Measurements from ENCODE around the gene DOK6.
"Not testable (repeated sequence)": the region's sequence is repeated elsewhere in the genome, so short reads cannot be mapped to it uniquely, and the experiment has no call there.

Gene DOK6

DNA sequence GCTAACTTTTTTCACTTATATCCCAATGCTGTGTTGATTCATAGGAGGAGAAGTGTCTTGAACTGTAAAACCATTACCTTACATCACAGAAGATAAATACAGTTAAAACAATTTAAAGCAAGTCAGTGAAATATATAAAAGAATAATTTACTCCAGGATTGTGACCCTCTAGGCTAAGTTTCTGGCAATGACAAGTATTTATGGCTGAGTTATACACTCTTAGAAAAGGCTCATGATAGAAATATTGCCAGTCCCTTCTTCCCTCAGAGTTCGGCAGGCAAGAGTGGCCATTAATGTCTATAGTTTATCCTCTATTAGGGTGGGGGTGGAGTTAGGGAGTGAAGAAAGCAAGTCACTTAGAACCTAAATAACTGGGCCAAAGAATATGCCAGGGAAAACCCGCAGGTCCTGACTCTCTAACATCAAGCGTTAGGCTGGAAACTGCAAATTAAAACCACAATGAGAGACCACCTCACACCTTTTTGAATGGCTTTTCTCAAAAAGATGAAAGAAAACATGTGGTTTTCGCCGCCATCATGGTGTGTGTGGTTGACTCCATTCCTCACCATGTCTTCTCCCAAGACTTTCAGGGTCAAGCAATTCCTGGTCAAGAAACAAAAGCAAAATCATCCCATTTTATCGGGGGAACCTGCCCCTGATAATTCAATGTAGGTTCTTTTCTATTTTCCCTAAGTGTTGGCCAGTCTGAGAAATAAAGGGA is 477.7 kb downstream of the DOK6 start:
- no peak for DNase-seq

DNA sequence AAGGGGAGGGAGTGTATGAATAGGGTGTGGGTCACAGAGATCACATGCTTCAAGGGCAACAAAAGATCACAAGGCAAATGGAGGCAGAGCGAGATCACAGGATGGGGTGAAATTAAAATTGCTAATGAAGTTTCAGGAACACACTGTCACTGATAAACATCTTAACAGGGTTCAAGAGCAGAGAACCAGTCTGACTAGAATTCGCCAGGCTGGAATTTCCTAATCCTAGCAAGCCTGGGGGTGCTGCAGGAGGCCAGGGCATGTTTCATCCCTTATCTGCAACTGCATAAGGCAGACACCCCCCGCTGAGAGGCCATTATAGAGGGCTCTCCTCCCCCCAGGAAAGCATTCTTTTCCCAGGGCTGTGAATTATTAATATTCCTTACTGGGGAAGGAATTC is 478.4 kb downstream of the DOK6 start:
- not testable (repeated sequence) for DNase-seq

DNA sequence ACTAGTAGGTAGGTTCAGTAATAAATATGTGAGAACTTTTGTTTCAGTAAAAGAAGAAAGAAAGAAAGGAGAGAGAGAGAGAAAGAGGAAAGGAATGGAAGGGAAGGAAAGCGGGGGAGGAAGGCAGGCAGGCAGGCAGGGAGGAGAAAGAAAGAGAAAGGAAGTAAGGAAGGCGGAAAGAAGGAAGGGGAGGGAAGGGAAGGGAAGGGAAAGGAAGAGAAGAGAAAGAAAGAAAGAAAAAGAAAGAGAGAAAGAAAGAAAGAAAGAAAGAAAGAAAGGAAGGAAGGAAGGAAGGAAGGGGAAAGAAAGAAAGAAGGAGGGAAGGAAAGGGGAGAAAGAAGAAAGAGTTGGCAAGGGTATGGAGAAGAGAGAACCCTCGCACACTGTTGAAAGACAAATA is 479.4 kb downstream of the DOK6 start:
- no peak for DNase-seq

DNA sequence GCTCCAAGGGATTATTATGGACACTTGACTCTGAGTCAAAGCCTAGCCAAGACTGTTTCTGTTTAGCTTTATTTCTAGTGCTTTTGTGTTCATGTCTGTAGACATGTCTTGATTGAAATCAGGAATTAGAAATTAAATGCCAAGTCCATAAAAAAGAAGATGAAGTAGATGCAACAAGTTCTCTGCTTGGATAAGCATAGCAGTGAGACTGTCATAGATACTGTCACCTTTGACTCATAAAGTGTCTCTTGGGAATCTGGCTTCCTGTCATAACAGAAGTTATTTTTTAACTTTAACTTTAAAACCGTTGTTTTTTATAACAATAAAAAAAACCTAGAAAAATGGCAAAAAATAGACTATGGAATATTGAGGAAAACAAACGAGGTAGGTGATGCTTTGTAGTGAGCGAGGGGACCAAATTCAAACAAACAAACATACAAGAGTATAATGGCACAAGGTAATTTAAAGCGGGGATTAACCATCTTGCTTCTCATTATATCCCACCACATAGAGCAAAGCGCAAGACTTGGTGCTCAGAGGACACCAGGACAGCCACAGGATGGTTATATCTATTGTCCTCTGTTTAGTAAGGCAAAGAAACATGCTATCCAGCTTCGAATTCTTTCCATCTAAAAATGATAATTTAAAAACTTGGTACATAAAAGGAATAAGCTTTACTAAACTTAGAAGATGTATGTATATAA is 482.4 kb downstream of the DOK6 start:
- no peak for DNase-seq

DNA sequence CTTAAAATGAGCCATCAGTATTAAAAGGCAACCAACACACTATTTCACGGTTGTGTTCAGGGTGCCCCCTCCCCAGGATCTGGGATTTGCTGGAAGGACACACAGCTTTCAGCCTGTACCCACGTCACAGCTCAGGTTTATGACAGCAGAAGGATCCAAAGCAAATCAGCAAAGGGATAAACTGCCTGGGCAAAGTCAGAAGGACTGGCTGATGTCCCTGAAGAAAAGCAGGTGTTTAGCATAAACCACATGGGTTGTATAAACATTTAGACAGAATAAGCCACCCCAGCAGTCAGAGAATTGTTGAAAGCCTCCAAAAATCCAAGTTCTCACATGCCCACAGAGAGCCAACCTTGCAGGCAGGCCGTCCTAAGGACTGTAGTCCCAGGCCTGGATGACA is 483.1 kb downstream of the DOK6 start:
- DNase-seq, result no peak

DNA sequence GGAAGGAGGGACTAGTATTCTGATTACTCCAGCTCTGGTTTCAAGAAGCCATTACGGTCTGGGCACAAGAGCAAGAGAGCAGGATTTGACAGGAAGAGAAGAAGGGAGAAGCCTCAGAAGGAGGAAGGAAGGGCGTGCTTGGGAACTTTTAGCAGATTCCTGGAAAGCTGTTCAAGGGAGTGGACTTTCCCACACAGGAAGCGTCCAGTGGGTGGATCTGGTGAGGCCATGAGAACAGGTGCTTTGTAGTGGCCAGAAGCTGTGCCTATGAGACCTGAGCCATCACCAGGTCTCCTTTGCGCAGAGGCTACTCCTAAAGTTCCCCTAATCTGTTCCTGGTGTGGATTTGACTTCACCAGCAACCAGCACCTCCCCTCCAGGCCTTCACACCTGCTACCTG is 484.7 kb downstream of the DOK6 start:
- DNase-seq, result no peak

DNA sequence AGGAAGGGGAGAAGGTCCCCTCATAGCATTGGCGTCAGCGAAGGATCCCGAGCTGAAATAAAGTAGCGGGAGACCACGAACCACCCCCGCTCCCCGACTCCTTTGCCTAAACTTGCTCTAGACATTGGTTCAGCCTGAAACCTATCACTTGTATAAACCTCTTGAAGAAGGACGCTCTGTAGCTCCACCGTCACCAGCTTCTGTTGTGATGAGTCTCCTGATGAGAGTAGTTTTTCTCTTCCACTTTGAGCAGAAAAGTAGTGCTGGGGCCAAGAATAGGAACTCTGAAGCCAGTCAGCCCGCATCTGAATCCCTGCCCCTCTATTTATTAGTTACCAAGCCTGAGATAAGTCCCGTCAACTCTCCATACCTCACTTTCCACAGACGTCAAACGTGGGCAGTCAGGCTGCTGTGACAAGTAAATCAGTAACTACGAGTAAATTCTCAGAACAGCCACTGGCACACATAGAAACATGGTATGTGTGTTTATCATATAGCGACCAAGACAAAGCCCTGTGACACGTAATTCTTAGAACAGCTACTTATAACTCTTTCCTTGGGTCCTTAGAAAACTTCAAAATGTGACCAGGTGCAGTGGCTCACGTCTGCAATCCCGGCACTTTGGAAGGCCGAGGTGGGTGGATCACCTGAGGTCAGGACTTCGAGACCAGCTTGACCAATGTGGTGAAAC is 485.3 kb downstream of the DOK6 start:
- no peak for DNase-seq

DNA sequence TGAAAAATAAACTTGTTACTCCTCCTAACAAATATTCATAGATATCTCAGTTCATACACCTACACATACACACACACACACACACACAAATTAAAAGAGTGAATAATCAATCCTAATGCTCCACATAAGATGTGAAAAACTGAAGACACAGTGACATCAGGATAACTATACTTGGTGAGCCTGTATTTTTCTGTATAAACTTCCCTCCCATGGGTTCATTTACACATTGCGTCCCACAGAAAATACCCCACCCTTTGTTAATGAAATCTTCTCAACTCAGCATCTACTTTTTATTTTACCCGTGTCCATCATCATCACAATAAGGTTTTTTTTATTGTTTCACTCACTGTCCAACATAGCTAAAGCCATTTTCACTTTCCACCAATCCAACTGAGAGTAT is 486.6 kb downstream of the DOK6 start:
- DNase-seq, result no peak

DNA sequence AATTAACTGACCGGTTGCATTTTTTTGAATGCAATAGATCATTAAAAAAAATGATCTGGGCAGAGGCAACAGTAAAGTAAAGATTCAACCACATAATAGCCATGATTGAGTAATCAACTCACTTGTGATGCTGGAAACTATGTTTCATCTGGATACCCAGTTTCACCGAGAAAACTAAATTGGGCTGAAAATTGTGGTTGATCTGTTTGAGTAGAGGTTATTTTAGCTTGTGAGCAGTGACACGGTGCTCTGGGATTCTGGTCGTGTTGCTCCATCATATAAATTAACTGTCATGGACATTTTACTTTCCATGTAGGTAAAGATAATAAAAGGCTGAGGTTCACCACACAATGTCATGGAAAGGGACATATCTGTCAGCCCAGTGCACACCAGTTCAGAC is 488.3 kb downstream of the DOK6 start:
- DNase-seq, result no peak

DNA sequence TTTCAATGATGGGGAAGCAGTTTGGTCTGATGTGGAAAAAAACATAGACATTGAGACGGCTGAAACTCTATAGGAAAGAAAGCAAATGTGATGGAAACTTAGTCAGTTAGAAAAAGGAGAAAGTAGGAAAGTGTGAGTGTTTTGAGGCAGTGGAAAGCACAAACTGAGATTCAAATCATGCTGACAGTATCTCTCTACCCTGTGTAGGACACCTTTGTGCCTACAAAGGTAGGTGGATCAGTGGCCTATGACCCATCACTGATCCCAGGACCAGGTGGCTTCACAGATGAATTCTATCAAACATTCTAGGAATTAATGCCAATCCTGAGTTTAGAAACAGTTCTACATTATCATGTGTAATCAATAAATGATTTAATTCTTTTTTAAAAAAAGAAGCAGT is 489.9 kb downstream of the DOK6 start:
- DNase-seq, result no peak

DNA sequence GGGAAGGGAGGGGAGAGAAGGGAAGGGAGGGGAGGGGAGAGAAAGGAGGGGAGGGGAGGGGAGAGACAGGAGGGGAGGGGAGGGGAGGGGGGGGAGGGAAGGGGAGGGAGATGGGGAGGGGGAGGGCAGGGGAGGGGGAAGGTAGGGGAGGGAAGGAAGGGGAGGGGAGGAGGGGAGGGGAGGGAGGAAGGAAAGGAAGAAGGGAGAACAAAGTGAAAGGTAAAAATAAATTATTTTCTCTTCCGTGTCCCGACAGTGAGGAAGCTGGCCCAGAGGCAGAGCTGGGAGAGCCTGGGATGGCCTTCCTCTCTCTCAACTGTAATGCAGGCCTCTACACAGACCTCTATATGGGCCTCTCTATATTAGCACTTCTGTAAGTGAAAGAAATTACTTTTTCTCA is 493.8 kb downstream of the DOK6 start:
- no peak for DNase-seq

DNA sequence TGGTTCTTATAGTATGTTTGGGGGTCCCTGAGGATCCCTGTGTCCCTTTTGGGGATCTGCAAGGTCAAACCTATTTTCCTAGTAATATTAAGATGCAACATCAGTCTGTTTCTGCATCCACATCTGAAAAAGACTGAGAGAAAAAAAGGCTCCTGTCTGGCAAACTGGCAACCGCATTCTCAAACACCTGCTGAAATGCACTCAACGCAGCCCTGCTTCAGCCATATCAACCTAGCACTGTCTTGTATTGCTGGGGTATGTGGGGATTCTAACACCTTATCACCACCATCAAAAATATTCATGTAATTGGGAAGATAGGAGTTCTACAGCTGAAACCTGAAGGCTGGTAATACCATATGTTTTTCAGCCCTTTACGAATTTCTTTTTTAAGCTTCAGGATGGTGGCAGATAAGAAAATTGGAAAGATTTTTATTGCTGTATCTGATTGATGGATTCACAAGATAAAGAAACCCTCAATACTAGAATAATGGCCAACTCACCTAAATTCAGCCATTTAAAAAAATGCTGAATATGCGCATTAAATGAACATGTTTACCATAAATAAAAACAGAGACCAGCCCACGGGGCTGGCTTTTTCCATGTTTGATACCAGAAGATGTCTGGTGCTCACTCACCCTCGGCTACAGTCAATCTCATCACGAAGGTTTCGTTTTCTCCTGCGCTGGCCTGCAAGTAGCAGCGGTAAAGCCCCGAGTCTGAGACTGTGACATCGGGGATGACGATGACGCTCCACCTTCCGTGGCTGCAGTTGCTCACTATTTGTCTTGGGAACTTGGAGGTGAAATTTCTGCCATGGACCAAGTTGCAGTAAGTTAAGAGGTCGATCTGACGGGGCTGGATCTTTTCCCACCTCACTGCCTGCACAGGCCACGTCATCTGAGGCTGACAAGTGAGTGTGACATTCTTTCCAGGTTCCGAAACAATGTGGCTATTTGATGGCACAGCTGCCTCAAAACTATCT is 494.7 kb downstream of the DOK6 start:
- DNase-seq, result no peak

DNA sequence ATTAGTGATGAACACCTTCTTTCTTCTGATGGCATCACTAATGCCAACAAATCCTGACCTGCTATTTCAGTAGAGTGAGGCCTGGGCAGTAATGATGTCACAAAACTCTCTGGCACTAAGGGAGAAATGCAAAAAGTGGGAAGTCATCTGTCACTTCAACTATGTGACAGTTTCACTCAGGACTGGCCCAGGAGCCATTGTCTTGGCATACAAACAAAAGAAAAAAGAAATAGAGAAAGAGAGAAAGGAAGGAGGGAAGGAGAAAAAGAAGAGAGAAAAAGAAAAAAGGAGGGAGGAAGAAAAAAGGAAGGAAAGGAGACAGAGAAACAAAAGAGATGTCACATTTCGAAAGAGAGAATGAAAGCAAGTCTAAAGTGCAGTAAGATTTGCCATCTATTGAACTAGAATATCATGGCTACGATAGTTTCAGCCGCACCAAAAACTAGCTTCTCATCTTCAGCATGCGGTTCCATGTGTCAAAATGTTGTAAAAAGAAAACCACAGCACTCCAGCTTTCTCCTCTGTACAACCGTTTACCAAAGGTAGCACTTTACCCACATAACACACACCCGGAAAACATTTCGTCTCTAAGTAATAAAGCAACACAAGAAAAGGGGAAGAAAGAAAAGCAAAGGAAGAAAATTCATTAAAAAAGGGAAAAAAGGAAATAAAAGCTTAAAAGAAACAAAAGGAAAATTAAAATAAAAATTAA is 496.9 kb downstream of the DOK6 start:
- DNase-seq, result no peak

DNA sequence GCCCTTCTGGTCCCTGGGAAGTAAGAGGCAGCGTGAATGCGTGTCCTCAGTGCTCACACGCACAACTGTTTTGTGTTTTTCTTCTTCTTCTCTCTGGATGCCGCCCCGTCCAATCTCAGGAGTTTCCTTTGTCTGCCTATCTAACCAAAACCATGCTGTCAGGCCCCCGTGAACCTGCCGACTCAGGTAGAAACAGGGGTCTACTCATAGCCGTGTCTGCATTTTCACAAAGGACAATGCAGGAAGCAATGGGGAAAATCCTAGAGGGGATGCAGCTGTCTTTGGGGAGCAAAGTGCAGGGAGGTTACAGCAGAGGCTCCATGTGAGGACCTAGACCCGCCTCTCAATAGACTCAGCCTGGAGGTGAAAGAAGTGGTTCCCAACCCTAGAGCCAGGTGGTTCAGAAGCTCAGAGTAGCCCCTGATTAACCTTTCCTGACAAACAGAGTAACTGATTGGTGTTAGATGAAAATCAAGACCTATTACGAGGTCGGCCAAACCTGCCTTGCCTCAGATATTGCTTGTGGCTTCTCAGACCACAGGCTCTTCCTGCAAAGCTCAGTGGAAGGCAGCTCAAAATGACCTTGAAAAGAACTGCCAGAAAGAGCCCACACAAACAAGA is 497.7 kb downstream of the DOK6 start:
- DNase-seq, result no peak

Measured in activated gamma-delta T cell (primary cell).